Stimulated activated naive CD4-positive, alpha-beta T cell (primary cell): ENCODE data around the gene TECTA.
"Not testable (repeated sequence)": the region's sequence is repeated elsewhere in the genome, so short reads cannot be mapped to it uniquely, and the experiment has no call there.

Experiments
- DNase-seq, 6 experiments: peaks; one replicate each; lab custom pipeline; 2025; lab: John Stamatoyannopoulos, UW

The TECTA gene

DNA sequence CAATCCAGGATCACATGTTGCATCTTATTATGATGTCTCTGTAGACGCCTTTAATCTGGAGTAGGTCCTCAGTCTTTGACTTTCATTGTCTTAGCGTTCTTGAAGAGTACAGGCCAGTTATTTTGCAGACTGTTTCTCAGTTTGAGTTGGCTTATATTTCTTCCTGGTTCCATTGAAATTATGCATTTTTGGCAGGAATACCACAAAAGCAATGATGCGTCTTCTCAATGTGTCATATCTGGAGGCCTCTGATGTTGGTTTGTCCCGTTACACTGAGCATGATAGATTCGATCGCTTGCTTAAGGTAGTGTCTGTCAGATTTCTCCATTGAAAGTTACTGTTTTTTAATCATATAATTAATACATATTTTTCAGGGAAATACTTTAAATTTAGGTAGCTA, 30.6 kb downstream of the TECTA start:
- no peak for DNase-seq

DNA sequence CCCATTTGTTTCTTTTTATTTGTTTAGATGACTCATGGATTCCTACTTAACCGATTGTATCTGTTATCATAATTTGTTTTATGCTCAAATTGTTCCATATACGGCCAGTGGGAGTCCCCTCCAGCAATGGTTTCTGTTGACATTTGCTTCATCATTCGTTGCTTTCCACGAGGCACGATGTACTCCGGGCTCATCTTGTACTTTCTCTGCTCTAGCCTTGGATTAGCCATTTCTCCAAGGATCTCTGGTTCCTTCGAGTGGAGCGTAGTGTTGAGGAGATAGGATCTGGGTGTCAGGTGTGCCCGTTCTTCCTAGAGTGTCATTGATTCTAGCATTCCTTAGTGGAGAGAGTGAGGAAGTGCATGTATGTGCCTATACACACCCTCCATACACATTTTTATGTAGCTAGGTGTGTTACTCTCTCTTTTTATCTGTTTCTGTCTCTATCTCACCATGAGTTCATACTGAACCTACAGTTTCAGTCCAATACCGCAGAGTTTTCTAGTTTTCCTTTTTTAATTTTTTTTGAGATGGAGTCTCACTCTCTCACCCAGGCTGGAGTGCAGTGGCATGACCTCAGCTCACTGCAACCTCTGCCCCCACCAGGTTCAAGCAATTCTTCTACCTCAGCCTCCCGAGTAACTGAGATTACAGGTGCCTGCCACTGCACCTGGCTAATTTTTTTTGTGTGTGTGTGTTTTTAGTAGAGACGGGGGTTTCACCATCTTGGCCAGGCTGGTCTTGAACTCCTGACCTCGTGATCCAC, 31.4 kb downstream of the TECTA start:
- no peak for DNase-seq

DNA sequence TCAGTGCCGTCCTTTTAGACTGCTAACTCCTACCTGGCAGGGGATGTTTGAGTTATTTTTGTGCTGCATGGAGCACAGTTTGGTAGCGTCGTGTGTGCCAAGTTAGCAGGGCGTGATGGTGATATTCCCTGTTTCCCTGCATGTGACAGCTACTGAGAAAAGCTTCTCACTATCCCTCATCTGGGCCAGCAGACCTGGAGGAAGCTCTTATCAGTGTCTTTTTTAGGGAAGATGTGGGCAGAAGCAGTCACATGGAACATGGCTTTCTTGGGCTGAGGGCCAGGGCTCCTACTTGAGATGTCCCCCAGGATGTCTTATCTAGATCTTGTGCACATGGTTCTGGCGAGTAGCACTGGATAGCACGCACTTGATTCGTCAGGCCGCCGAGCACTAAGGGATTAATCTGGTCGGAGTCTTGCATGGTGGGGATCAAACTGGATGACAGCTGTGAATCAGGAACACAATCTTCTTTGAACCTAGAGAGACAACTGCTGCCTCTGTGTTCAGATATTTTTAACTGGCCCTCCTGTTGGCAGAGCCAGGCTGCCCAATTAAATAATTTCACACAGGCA, 33.8 kb downstream of the TECTA start:
- no peak for DNase-seq

DNA sequence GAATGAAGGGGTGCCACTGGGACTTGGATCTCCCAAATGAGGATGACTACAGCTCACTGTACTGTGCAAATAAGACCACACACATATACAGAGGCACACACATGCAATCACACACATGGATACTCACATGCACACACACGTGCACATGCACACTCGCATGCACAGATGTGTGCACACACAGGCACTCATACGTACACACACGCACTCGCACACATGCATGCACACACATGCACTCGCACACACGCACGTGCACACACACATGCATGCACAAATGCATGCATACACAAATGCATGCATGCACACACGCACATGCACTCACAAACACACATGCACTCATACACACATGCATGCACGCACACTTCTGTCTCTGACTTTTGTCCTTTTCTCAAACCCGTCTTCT, 36.0 kb downstream of the TECTA start:
- no peak for DNase-seq

DNA sequence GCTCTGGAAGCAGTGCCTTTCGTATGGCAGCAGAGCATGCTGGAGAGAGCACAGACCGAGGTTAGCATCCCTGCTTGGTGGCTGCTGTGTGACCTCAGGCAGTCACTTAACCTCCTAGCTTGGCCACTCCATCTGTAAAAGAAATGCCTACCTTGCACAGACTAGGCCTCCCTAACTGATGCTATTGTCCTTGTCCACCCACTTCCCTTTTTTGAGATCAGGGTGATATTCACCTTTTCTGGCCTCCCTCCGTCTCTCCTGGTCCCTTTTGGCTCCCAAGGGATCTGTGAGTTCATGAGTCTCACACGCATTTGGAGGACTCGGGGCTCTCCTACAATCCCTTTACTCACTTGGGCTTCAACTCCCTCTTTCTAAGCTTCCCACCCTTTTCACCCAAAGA, 37.2 kb downstream of the TECTA start:
- DNase-seq: no peak

DNA sequence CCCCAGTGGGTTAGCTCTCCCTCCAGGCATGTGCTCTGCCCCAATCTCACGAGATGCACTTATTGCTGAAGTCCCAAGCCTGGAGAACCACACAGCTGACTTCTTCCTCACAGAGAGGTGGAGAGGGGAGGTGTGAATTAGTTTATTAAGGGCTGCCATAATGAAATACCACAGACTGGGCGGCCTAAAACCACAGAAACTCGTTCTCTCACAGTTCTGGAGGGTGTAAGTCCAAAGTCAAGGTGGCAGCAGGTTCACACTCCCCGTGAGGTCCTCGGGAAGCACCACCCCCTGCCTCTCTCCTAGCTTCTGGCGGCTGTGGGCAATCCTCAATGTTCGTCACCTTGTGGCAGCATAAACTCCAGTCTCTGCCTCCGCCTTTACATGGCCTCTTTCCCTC, 39.3 kb downstream of the TECTA start:
- no peak for DNase-seq

GRCh38 chr11:121141066-121141465, 40.0 kb downstream of the TECTA start:
- no peak for DNase-seq

DNA sequence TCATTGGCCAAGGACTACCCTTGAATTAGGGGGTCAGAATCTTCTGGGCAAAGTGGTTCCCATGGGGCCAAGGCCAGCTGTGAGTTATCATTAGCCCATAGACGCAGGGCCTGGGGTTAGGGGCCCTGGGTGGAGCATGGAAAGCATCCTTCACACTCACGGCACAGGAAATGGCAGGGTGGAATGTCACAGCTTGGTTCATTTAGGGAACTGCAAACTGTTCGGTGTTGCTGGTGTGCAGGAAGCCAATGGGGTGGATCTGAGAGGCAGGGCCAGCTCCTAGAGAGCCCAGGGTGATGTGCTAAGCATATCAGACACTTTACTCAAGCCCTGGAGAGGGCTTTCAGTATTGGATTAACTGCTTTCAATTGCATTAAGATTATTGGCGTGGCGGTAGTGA, 42.9 kb downstream of the TECTA start:
- no peak for DNase-seq

DNA sequence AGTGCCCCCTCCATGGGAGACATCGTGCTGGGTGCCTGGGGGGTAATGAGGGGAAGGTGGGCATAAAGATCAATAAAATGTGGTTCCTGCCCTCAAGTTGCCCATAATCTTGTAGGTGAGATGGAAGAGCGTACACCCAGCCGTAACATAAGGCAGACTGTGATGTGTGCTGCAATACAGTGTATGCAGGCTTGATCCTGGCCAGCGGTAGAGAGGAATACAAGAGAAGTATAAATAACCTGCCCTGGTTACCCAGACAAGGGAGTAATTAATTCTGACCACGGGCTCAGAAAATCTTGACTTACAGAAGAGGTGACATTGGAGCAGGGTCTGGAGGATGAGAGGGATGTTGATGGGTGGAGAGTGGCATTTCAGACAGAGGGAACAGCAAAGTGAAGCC, 43.7 kb downstream of the TECTA start:
- no peak for DNase-seq

DNA sequence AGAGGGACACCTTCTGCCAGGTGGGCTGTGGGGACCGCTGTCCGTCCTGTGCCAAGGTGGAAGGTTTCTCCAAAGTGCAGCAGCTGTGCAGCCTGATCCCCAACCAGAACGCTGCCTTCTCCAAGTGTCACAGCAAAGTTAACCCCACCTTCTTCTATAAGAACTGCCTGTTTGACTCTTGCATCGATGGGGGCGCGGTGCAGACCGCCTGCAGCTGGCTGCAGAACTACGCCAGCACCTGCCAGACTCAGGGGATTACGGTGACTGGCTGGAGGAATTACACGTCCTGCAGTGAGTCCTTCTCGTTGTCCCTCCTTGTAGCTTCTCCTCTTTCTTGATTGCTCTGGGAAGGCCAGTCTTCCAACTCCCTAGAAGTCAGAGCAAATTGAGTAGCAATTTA, 44.8 kb downstream of the TECTA start:
- no peak for DNase-seq

GRCh38 chr11:121149116-121149515, 48.1 kb downstream of the TECTA start:
- no peak for DNase-seq

DNA sequence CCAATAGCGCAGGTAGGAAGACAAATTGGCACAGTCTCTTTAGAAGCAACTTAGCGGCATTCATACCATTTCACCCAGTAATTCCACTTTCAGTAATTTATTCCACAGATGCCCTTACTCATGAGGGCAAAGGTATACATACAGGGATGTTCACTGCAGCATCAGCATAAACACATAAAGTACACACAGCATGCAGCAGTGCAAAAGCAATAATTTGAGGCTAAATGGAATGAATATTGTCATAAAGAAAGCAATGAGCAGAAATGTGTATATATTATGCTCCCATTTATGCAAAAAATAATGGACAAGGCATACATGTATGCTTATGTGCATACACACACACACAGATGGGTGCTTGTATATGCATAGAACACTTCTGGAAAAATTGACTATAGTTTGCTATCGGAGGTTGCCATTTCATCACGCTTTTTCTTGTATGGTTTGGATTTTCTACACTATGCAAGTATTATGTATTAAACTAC, 50.2 kb downstream of the TECTA start:
- no peak for DNase-seq

GRCh38 chr11:121152764-121153163, 51.7 kb downstream of the TECTA start:
- DNase-seq: no peak

DNA sequence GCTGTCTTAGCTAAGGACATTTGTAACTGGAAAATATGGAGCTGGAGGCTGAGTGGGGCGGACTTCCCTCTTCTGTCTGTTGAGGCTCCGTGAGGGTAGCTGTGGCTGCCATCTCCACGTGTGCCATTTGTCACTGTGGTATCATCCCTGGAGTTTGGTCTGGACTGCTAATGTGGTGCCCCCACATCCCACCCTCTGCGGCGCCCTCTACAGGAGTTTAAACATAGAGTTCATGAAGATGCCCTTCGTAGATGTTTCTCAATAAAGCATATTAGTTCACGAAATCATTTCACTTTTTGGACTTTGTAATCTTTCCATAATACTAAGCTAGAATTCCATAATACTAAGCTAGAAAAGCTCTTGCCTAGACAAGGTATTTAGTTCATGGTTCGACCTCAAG, 52.4 kb downstream of the TECTA start:
- no peak for DNase-seq

- DNase-seq: no peak
These were observed 53.7 kb downstream of the TECTA start for GRCh38 chr11:121154486-121155314.

- DNase-seq: no peak
These were observed 56.7 kb downstream of the TECTA start for GRCh38 chr11:121157756-121158155.

DNA sequence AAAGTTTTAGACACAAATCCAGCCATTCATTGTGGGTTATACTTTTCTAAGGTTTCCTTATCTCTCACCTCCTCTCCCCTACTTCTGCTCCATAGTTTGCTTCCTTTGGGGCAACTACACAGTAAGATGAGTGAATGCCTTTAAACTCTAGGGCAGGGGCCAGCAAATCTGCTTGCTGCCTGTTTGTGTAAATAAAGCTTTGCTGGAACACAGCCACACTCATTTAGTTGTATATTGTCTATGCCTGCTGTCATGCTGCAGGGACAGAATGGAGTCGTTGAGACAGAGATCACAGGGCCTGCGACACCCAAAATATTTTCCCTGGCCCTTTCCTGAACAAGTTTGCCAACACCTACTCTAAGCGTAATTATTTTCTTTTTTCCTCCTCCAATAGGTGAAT, 58.7 kb downstream of the TECTA start:
- no peak for DNase-seq

- DNase-seq: no peak
These were observed 60.4 kb downstream of the TECTA start for GRCh38 chr11:121161349-121161917.

DNA sequence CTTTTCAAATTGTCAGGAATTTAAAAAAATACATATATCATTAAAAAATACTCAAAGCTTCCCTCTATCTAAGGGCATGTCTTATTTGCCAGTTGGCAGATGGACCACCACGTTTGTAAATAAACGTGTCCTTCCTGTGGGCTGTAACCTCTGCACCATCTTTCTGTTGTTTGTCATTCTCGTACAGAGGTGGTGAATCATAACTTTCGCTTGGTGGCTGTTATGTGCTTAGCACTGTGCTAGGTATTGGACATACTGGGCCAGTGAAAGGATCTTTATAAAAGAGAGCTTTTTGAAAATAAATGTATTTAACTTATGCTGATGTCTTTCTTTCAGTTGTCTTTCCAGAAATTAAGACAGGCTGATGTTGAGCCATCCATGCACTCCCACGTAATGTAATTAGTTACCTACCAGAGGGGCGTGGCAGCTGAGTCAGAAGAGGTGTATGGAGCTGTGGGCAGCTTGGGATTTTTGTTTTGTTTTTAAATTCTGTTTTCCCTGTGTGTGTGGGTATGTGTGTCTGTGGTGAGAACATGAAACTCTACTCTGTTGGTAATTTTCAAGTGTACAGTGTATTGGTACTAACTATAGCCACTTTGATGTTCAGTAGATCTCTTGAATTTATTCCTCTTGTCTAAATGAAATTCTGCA, 62.7 kb downstream of the TECTA start:
- DNase-seq: no peak

DNA sequence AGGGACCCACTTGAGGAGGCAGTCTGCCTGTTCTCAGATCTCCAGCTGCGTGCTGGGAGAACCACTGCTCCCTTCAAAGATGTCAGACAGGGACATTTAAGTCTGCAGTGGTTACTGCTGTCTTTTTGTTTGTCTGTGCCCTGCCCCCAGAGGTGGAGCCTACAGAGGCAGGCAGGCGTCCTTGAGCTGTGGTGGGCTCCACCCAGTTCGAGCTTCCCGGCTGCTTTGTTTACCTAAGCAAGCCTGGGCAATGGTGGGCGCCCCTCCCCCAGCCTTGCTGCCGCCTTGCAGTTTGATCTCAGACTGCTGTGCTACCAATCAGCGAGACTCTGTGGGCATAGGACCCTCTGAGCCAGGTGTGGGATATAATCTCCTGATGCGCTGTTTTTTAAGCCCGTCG, 76.6 kb downstream of the TECTA start:
- DNase-seq: not testable (repeated sequence)

- no peak for DNase-seq
These were observed 78.3 kb downstream of the TECTA start for GRCh38 chr11:121179306-121179705.

GRCh38 chr11:121180183-121180582, 79.1 kb downstream of the TECTA start:
- no peak for DNase-seq
